Left ventricle myocardium inferior (tissue), 1 donor: ENCODE data around the gene LIM2. TPM values are rescaled to one million over a fixed set of nuclear protein-coding genes. Genes with fewer than 3 reads are reported as not detected.

Experiments used
- DNase-seq: peaks from one replicate; pipeline ENCODE4 v3.0.0-alpha.2; 2020
- H3K27ac ChIP-seq: fragments of 200-600 bp; replicated peaks from 2 replicates; pipeline ENCODE4 v1.8.0; 2021
- H3K27me3 ChIP-seq: fragments of 200-600 bp; 2 replicates; pipeline ENCODE4 v1.8.0; 2021; ENCODE audit warnings: low read depth
- H3K36me3 ChIP-seq: fragments of 200-600 bp; 2 replicates; pipeline ENCODE4 v1.8.0; 2021
- H3K4me1 ChIP-seq: fragments of 200-600 bp; 2 replicates; pipeline ENCODE4 v1.8.0; 2021
- H3K4me3 ChIP-seq: fragments of 200-600 bp; 2 replicates; pipeline ENCODE4 v1.8.0; 2021; ENCODE audit warnings: mild to moderate bottlenecking, moderate library complexity
- H3K9me3 ChIP-seq: fragments of 200-600 bp; replicated peaks from 2 replicates; pipeline ENCODE4 v1.8.0; 2021
- CTCF ChIP-seq: fragments of 200-600 bp; IDR thresholded peaks from 2 replicates; pipeline ENCODE4 v1.8.0; 2021; ENCODE audit warnings: antibody characterized with exemption, mild to moderate bottlenecking, borderline replicate concordance
- intact Hi-C: fragments of 100-400 bp; cut with micrococcal nuclease; formaldehyde crosslinking; loops from one replicate; pipeline ENCODE4 v1.11.0; 2022
- long read RNA-seq: library from polyadenylated mRNA; unstranded; transcript quantifications from one replicate; pipeline ENCODE4 v2.0.0, GENCODE V29; 2021
- total RNA-seq: library from RNA; stranded (reverse); fragmentation: NEBNext Ultra II Directional; extraction: Animal tissue kit (Norgen Biotek cat#: 25700); gene quantifications from one replicate; pipeline ENCODE4 v1.2.1, GENCODE V29; 2021
- donor health status: DM: no; HTN: yes; CAD: no; lungs with severe emphysema.

The LIM2 gene, protein sequence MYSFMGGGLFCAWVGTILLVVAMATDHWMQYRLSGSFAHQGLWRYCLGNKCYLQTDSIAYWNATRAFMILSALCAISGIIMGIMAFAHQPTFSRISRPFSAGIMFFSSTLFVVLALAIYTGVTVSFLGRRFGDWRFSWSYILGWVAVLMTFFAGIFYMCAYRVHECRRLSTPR
- total RNA-seq: not detected
- long read RNA-seq: 0 reads

DNA sequence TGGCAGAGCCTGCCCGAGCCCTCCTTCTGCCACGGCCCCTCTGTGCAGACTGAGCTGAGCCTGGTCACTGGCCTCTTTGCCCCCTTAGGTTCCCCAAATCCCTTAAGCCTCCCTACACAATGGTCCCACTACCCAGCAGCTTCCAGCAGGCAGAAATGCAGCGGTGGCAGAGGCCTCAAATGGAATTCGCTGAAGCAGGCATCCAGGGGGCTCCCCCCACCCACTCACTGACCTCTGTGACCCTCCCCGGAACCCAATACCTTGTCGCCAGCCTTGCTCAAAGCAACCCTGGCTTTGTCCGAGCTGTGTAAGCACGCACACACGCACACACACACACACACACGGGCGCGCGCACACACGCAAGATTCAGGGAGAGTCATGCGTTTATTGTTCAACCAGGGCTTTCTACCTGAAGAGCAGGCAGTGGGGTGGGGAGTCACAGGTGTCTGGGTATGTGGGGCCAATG, at the start of gene LIM2:
LIM2 (minus strand) TSS at position 51 of the 466 bp plus-strand sequence. CDS start 531 bp downstream, outside the sequence.
- no peak for TF ChIP-seq CTCF
- Histone ChIP-seq H3K27ac (no peak within 1 kb of the TSS), H3K4me3 (no peak within 1 kb of the TSS), H3K27me3 (peaks cover 18% of the 10 kb centered on the region), H3K9me3 (no peaks in the 10 kb centered on the region), H3K4me1 (no peaks in the 10 kb centered on the region), H3K36me3 (no peaks in the 10 kb centered on the region)
- DNase-seq: no peak
- intact Hi-C loops: no loop called here

GRCh38 chr19:51434456-51434855, 46.7 kb upstream of the LIM2 start:
- no peak for TF ChIP-seq CTCF
- Histone ChIP-seq H3K4me3 (no peak overlapping the region), H3K27me3 (peaks cover 80% of the 10 kb centered on the region), H3K27ac (no peak overlapping the region), H3K4me1 (no peaks in the 10 kb centered on the region), H3K9me3 (no peaks in the 10 kb centered on the region), H3K36me3 (no peaks in the 10 kb centered on the region)
- DNase-seq: no peak
- intact Hi-C loops: no loop called here

DNA sequence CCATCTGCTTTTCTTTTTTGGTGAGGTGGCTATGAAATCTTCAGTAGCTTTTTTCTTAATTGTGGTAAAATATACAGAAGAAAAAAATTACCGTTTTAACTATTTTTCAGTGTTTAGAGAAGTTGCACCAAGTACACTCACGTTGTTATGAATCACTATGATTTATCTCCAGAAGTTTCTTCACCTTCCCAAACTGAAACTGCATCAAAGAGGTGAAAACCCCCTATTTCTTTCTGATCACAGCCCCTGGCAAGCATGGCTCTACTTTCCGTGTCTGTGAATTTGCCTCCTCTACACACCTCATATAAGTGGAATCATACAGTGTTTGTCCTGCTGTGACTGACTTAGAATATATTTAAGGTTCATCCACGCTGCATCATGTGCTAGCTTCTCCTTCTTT, 45.3 kb upstream of the LIM2 start:
- TF ChIP-seq CTCF: no peak
- intact Hi-C loops: no loop called here
- DNase-seq: no peak
- no peaks in the 10 kb centered on the region for H3K36me3 ChIP-seq
- H3K27me3 ChIP-seq: peaks cover 66% of the 10 kb centered on the region
- peaks cover 3% of the 10 kb centered on the region for H3K9me3 ChIP-seq
- no peak overlapping the region for H3K27ac ChIP-seq
- no peaks in the 10 kb centered on the region for H3K4me1 ChIP-seq
- H3K4me3 ChIP-seq: no peak overlapping the region

DNA sequence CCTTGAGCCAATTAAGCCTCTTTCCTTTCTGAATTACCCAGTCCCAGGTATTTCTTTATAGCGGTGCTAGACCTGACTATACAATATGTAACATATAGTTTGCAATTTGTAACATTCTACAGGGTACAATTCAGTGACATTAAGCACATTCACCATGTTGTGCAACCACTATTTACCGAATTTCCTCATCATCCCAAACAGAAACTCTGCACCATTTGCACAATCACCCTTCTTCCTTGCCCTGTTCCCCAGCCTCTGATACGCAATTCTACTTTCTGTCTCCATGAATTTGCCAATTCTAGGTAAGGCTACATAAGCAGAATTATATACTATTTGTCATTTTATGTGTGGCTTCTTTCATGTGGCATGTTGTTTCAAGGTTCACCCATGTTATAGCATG, 43.4 kb upstream of the LIM2 start:
- no peak overlapping the region for H3K27ac ChIP-seq

GRCh38 chr19:51430221-51430620, 42.4 kb upstream of the LIM2 start:
- intact Hi-C loops: no loop called here
- Histone ChIP-seq H3K36me3 (no peaks in the 10 kb centered on the region), H3K9me3 (peaks cover 6% of the 10 kb centered on the region), H3K27ac (no peak overlapping the region), H3K27me3 (peaks cover 61% of the 10 kb centered on the region), H3K4me1 (no peaks in the 10 kb centered on the region), H3K4me3 (no peak overlapping the region)
- DNase-seq: no peak
- no peak for TF ChIP-seq CTCF

More for the DNA sequence above, 43.4 kb upstream of the LIM2 start:
- DNase-seq: no peak
- intact Hi-C loops: no loop called here
- no peaks in the 10 kb centered on the region for H3K36me3 ChIP-seq
- peaks cover 62% of the 10 kb centered on the region for H3K27me3 ChIP-seq
- TF ChIP-seq CTCF: no peak
- H3K9me3 ChIP-seq: peaks cover 6% of the 10 kb centered on the region
- H3K4me3 ChIP-seq: no peak overlapping the region
- no peaks in the 10 kb centered on the region for H3K4me1 ChIP-seq
